A549 (cell line): ENCODE data around the gene GAN. TPM values are rescaled to one million over a fixed set of nuclear protein-coding genes. Genes with fewer than 3 reads are reported as not detected.
A peak's percentile ranks its signal among the peaks of the same experiment; 100 is the strongest.

Experiments
- ATAC-seq, 2 experiments: fragments of 200-7000 bp in 1 of 2; fragments of >200 bp in 1 of 2; cut with Nextera tagmentation in 1 of 2; cut with Tn5 transposase in 1 of 2; 3 replicates each; pipeline versions ENCODE4 v1.8.0 to v1.9.1; 2018 to 2020; ENCODE audit warnings: mild to moderate bottlenecking in 1 of 2, moderate library complexity in 1 of 2
- CTCF ChIA-PET: fragments of 300-600 bp; sonication (Branson Sonifier 250); formaldehyde crosslinking; extraction: SDS; loops from one replicate; lab custom pipeline; 2021; ENCODE audit warnings: antibody characterized with exemption, inconsistent platforms; lab: Yijun Ruan, JAX
- POLR2A ChIA-PET: fragments of 350-600 bp; formaldehyde crosslinking; extraction: SDS; loops from one replicate; lab custom pipeline; 2021; ENCODE audit warnings: antibody characterized with exemption, inconsistent platforms; lab: Yijun Ruan, JAX
- DNase-seq, 2 experiments: peaks; one replicate each; pipeline versions ENCODE4 v3.0.0 to v3.0.0-alpha.2; 2011 to 2016; ENCODE audit warnings: low read depth in 1 of 2, low spot score in 1 of 2
- FAIRE-seq: peaks from 2 replicates; lab custom pipeline; 2011; peaks lifted over from hg19 to GRCh38; lab: Jason Lieb, UNC
- H3K27ac ChIP-seq, 2 experiments: fragments of >200 bp; sonication (Bioruptor Twin); formaldehyde crosslinking; 3 replicates each; pipeline ENCODE4 v1.5.1; 2016 to 2017
- H3K4me1 ChIP-seq: fragments of >200 bp; sonication (Bioruptor Twin); formaldehyde crosslinking; 3 replicates; pipeline ENCODE4 v1.6.1; 2016
- H3K4me2 ChIP-seq: fragments of >200 bp; sonication (Bioruptor Twin); formaldehyde crosslinking; 3 replicates; pipeline ENCODE4 v1.6.1; 2016
- H3K4me3 ChIP-seq: fragments of >200 bp; sonication (Bioruptor Twin); formaldehyde crosslinking; 3 replicates; pipeline ENCODE4 v1.5.1; 2016
- H3K9me3 ChIP-seq: fragments of >200 bp; sonication (Bioruptor Twin); formaldehyde crosslinking; 3 replicates; pipeline ENCODE4 v1.6.1; 2016
- CBX8 ChIP-seq: fragments of 200-600 bp; sonication (generic); IDR thresholded peaks from 2 replicates; pipeline ENCODE4 v1.6.1; 2016
- ESRRA ChIP-seq: fragments of 150-350 bp; IDR thresholded peaks from 2 replicates; pipeline ENCODE4 v1.6.1; 2014; ENCODE audit warnings: mild to moderate bottlenecking, low read length, borderline replicate concordance
- FOSB ChIP-seq: fragments of 250-450 bp; sonication (Bioruptor Pico); IDR thresholded peaks from 2 replicates; pipeline ENCODE4 v1.5.0; 2020; ENCODE audit warnings: mild to moderate bottlenecking, moderate library complexity
- FOXS1 ChIP-seq: fragments of 250-450 bp; sonication (Bioruptor Pico); IDR thresholded peaks from 2 replicates; pipeline ENCODE4 v1.5.0; 2020; ENCODE audit warnings: mild to moderate bottlenecking, moderate library complexity
- HOXB13 ChIP-seq: fragments of 250-450 bp; sonication (Bioruptor Pico); IDR thresholded peaks from 2 replicates; pipeline ENCODE4 v1.5.0; 2020; ENCODE audit warnings: low read depth, mild to moderate bottlenecking, moderate library complexity
- JUNB ChIP-seq: fragments of >200 bp; sonication (Bioruptor Twin); formaldehyde crosslinking; IDR thresholded peaks from 2 replicates; pipeline ENCODE4 v1.6.1; 2016
- MAFK ChIP-seq: fragments of 450-650 bp; IDR thresholded peaks from 2 replicates; pipeline ENCODE4 v1.6.1; 2014; ENCODE audit not compliant: partially characterized antibody
- MYC ChIP-seq: IDR thresholded peaks from 2 replicates; pipeline ENCODE4 v1.6.1; 2012; ENCODE audit warnings: mild to moderate bottlenecking, inconsistent platforms, low read length, improper control_type of control experiment, borderline replicate concordance
- PHF8 ChIP-seq: fragments of 200-600 bp; sonication (generic); IDR thresholded peaks from 2 replicates; pipeline ENCODE4 v1.6.1; 2016; ENCODE audit warnings: low read depth, mild to moderate bottlenecking, antibody characterized with exemption, moderate library complexity, borderline replicate concordance
- TP53 ChIP-seq: fragments of 250-450 bp; sonication (Bioruptor Pico); IDR thresholded peaks from 2 replicates; pipeline ENCODE4 v1.5.0; 2021; ENCODE audit warnings: mild to moderate bottlenecking, moderate library complexity
- USF2 ChIP-seq: fragments of 450-650 bp; IDR thresholded peaks from 2 replicates; pipeline ENCODE4 v1.6.1; 2014; ENCODE audit warnings: antibody characterized with exemption
- ZNF302 ChIP-seq: fragments of 250-450 bp; sonication (Bioruptor Pico); IDR thresholded peaks from 2 replicates; pipeline ENCODE4 v1.9.0; 2021; ENCODE audit warnings: inconsistent platforms, mild to moderate bottlenecking, moderate library complexity
- ZSCAN20 ChIP-seq: fragments of 250-450 bp; sonication (Bioruptor Pico); IDR thresholded peaks from 2 replicates; pipeline ENCODE4 v1.8.0; 2022; ENCODE audit warnings: mild to moderate bottlenecking, moderate library complexity
- WGBS: methylation state at CpG from one replicate; pipeline ENCODE4 v1.1.6; 2017; ENCODE audit errors: missing lambda C conversion rate; 5-methylcytosine and 5-hydroxymethylcytosine counted together
- polyA plus RNA-seq, 4 experiments: library from polyadenylated mRNA; depleted of rRNA in 3 of 4; stranded (reverse); fragments of >200 nt; fragmentation: RNase III in 1 of 4; extraction: RNeasy Plus Mini Kit Qiagen cat#74134 plus additional on column Dnase treatment in 1 of 4; gene quantifications; 2 replicates in 3 of 4; 3 replicates in 1 of 4; pipeline ENCODE4 v1.2.3, GENCODE V29; 2011 to 2017
- TF ChIP-seq, protein P1 (sequence below): fragments of 250-450 bp; sonication (Bioruptor Pico); IDR thresholded peaks from 2 replicates; pipeline ENCODE4 v1.5.0; 2020; ENCODE audit warnings: low read depth, mild to moderate bottlenecking, moderate library complexity
- TF ChIP-seq, protein P2 (sequence below): fragments of >200 bp; sonication (Bioruptor Twin); formaldehyde crosslinking; IDR thresholded peaks from 3 replicates; pipeline ENCODE4 v1.5.1; 2016

The GAN gene
- polyA plus RNA-seq, 2 of the 4 experiments (the other 2 are of a cell fraction): 2.8 to 8.1 TPM

- no peaks in the 10 kb centered on the region for H3K9me3 ChIP-seq
- no peak for DNase-seq
- TF ChIP-seq USF2 (no peak), MYC (no peak), MAFK (no peak), ESRRA (no peak)
- WGBS: 92% methylated on average over 9 of the region's 9 CpGs
- ChIA-PET CTCF (interaction anchor here (0.9 to 1.6 kb wide), 2 partner anchors 153 to 322 kb away, joined by 5 to 7 read pairs; partner anchors contain the start of gene ATMIN), POLR2A (no interaction called here)
- no peaks in the 10 kb centered on the region for H3K4me1 ChIP-seq
- H3K27ac ChIP-seq: no peak overlapping the region
- no peak overlapping the region for H3K4me3 ChIP-seq
- H3K4me2 ChIP-seq: no peak overlapping the region
- no peak for ATAC-seq
- no peak for FAIRE-seq
Measured at GRCh38 chr16:81357711-81358260, 43.0 kb downstream of the GAN start.

- no peak for DNase-seq
- TF ChIP-seq ZNF302 (CRISPR knock-in tag): no peak
- TF ChIP-seq, all 56 proteins: peak for 0
- H3K4me2 ChIP-seq: no peak overlapping the region
- no peaks in the 10 kb centered on the region for H3K4me1 ChIP-seq
- ATAC-seq (no peak), FAIRE-seq (no peak)
- WGBS: 83% methylated on average over 1 of the region's 1 CpG
- H3K9me3 ChIP-seq: no peaks in the 10 kb centered on the region
- H3K4me3 ChIP-seq: no peak overlapping the region
- no peak overlapping the region for H3K27ac ChIP-seq
- POLR2A ChIA-PET: no interaction called here
- CTCF ChIA-PET: interaction anchor here (0.9 to 1.6 kb wide), 2 partner anchors 154 to 323 kb away, joined by 5 to 7 read pairs; partner anchors contain the start of gene ATMIN
Measured at GRCh38 chr16:81358860-81359259, 44.1 kb downstream of the GAN start.

GRCh38 chr16:81360135-81360534, 45.4 kb downstream of the GAN start:
- H3K4me3 ChIP-seq: no peak overlapping the region
- TF ChIP-seq MAFK (peak; percentile 79), ZSCAN20 (no peak)
- TF ChIP-seq, all 56 proteins: peak for 1
- FAIRE-seq: no peak
- Histone ChIP-seq H3K4me2 (no peak overlapping the region), H3K4me1 (no peaks in the 10 kb centered on the region), H3K27ac (no peak overlapping the region), H3K9me3 (no peaks in the 10 kb centered on the region)
- ChIA-PET POLR2A (no interaction called here), CTCF (interaction anchor here (0.6 to 0.7 kb wide), 2 partner anchors 349 to 384 kb away, joined by 4 read pairs; no protein-coding TSS in a partner anchor)
- no peak for DNase-seq
- ATAC-seq: no peak
- WGBS: 91% methylated on average over 2 of the region's 2 CpGs

DNA sequence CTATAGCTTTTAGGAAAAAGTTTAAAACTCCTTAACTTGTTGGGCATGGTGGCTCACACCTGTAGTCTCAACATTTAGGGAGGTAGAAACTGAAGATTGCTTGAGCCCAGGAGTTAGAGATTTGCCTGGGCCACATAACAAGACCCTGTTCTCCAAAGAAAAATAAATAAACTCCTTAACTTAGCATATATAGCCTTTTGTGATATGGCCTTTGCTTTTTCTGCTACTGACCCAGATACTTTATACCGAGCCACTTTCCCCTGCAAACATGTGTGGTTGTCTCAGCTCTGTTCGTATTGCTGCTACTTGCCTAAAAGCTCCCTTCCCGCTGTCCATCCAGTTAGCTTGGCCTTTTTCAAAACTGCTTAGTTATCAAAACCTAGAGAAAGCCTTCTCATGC, 51.0 kb downstream of the GAN start:
- TF ChIP-seq JUNB (no peak), FOXS1 (CRISPR knock-in tag) (no peak), TP53 (CRISPR knock-in tag) (no peak), FOSB (CRISPR knock-in tag) (no peak), PHF8 (no peak), MYC (no peak), CBX8 (no peak), ESRRA (no peak), HOXB13 (CRISPR knock-in tag) (no peak)
- TF ChIP-seq, protein P1, sequence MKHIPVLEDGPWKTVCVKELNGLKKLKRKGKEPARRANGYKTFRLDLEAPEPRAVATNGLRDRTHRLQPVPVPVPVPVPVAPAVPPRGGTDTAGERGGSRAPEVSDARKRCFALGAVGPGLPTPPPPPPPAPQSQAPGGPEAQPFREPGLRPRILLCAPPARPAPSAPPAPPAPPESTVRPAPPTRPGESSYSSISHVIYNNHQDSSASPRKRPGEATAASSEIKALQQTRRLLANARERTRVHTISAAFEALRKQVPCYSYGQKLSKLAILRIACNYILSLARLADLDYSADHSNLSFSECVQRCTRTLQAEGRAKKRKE: no peak
- TF ChIP-seq, protein P2, sequence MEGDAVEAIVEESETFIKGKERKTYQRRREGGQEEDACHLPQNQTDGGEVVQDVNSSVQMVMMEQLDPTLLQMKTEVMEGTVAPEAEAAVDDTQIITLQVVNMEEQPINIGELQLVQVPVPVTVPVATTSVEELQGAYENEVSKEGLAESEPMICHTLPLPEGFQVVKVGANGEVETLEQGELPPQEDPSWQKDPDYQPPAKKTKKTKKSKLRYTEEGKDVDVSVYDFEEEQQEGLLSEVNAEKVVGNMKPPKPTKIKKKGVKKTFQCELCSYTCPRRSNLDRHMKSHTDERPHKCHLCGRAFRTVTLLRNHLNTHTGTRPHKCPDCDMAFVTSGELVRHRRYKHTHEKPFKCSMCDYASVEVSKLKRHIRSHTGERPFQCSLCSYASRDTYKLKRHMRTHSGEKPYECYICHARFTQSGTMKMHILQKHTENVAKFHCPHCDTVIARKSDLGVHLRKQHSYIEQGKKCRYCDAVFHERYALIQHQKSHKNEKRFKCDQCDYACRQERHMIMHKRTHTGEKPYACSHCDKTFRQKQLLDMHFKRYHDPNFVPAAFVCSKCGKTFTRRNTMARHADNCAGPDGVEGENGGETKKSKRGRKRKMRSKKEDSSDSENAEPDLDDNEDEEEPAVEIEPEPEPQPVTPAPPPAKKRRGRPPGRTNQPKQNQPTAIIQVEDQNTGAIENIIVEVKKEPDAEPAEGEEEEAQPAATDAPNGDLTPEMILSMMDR: no peak
- ATAC-seq (no peak), DNase-seq (no peak), FAIRE-seq (no peak)
- POLR2A ChIA-PET: no interaction called here
- WGBS: 70% methylated on average over 3 of the region's 3 CpGs
- no peak overlapping the region for H3K27ac ChIP-seq
- no peak overlapping the region for H3K4me3 ChIP-seq
- no peaks in the 10 kb centered on the region for H3K9me3 ChIP-seq
- CTCF ChIA-PET: interaction anchor here (0.7 to 6.9 kb wide), 41 partner anchors 10 to 1933 kb away, joined by 3 to 91 read pairs (median 4); partner anchors contain the start of gene GAN
- 0 out of 3 replicates have a peak, but pooled peaks cover 4% of the 10 kb centered on the region for H3K4me1 ChIP-seq
- H3K4me2 ChIP-seq: no peak overlapping the region
